H1 (cell line): ENCODE measurements around the gene SLC7A5. TPM values are rescaled to one million over a fixed set of nuclear protein-coding genes. Genes with fewer than 3 reads are reported as not detected.
"Not testable (repeated sequence)": the region's sequence is repeated elsewhere in the genome, so short reads cannot be mapped to it uniquely, and the experiment has no call there.

Experiments
- CTCF ChIA-PET: fragments of 300-600 bp; sonication (Branson Sonifier 250); formaldehyde crosslinking; loops from one replicate; lab custom pipeline; 2021; ENCODE audit not compliant: partially characterized antibody; lab: Charles Lee
- POLR2A ChIA-PET: fragments of 300-600 bp; sonication (Branson Sonifier 250); formaldehyde crosslinking; loops from one replicate; lab custom pipeline; 2021; ENCODE audit warnings: inconsistent platforms; ENCODE audit not compliant: partially characterized antibody; lab: Charles Lee
- DNase-seq, 2 experiments: peaks; one replicate each; pipeline versions ENCODE4 v3.0.0 to v3.0.0-alpha.2; 2010 to 2022; ENCODE audit warnings: low spot score in 2 of 2, low read depth in 1 of 2, mixed read lengths in 1 of 2
- FAIRE-seq: peaks from 2 replicates; lab custom pipeline; 2011; peaks lifted over from hg19 to GRCh38; lab: Jason Lieb, UNC
- H2AFZ ChIP-seq: 2 replicates; pipeline ENCODE4 v1.8.1; 2012; ENCODE audit warnings: low read length, inconsistent platforms
- H2AK5ac ChIP-seq: 2 replicates; pipeline ENCODE4 v1.6.1; 2013; ENCODE audit warnings: low read depth, low read length
- H2BK120ac ChIP-seq: replicated peaks from 2 replicates; pipeline ENCODE3; 2013; ENCODE audit warnings: low read depth, low read length, inconsistent platforms
- H2BK12ac ChIP-seq: 2 replicates; pipeline ENCODE4 v1.6.1; 2013; ENCODE audit warnings: low read depth, low read length
- H2BK15ac ChIP-seq: 2 replicates; pipeline ENCODE4 v1.6.1; 2013; ENCODE audit warnings: low read length
- H2BK20ac ChIP-seq: 2 replicates; pipeline ENCODE4 v1.6.1; 2013; ENCODE audit warnings: low read length
- H2BK5ac ChIP-seq: 2 replicates; pipeline ENCODE4 v1.6.1; 2013; ENCODE audit warnings: low read depth, low read length
- H3K14ac ChIP-seq: 2 replicates; pipeline ENCODE4 v1.6.1; 2013; ENCODE audit warnings: inconsistent platforms; ENCODE audit not compliant: insufficient read length
- H3K18ac ChIP-seq: 2 replicates; pipeline ENCODE4 v1.6.1; 2013; ENCODE audit warnings: low read length; ENCODE audit errors: extremely low read depth
- H3K23ac ChIP-seq: 2 replicates; pipeline ENCODE4 v1.6.1; 2013; ENCODE audit warnings: inconsistent platforms; ENCODE audit not compliant: insufficient read length
- H3K23me2 ChIP-seq: 2 replicates; pipeline ENCODE4 v1.6.1; 2013; ENCODE audit warnings: low read depth, low read length
- H3K27ac ChIP-seq: 2 replicates; pipeline ENCODE4 v1.6.1; 2011; ENCODE audit warnings: low read depth, low read length, inconsistent platforms
- H3K27me3 ChIP-seq, 4 experiments: replicated peaks in 1 of 4; 1 replicate in 1 of 4; 2 replicates in 3 of 4; pipeline versions ENCODE4 v1.6.1 to v1.8.1; 2011 to 2013; ENCODE audit warnings: low read length in 3 of 4, mild to moderate bottlenecking in 3 of 4, inconsistent platforms in 2 of 4, mixed read lengths in 2 of 4, moderate library complexity in 1 of 4; ENCODE audit not compliant: control insufficient read depth in 3 of 4, insufficient read depth in 3 of 4; ENCODE audit errors: extremely low read depth in 1 of 4
- H3K36me3 ChIP-seq, 4 experiments: 2 replicates each; pipeline versions ENCODE4 v1.6.1 to v1.8.1; 2011 to 2013; ENCODE audit warnings: mild to moderate bottlenecking in 4 of 4, low read length in 3 of 4, moderate library complexity in 2 of 4, control low read depth in 1 of 4, inconsistent platforms in 1 of 4; ENCODE audit not compliant: insufficient read depth in 4 of 4, control insufficient read depth in 2 of 4
- H3K4ac ChIP-seq: replicated peaks from 2 replicates; pipeline ENCODE3; 2013; ENCODE audit warnings: low read length, low read depth, mixed read lengths, inconsistent platforms; ENCODE audit not compliant: insufficient read length
- H3K4me1 ChIP-seq, 4 experiments: replicated peaks in 1 of 4; 1 replicate in 1 of 4; 2 replicates in 3 of 4; pipeline versions ENCODE4 v1.6.1 to v1.8.1; 2011 to 2013; ENCODE audit warnings: low read length in 3 of 4, inconsistent platforms in 2 of 4, mixed read lengths in 1 of 4; ENCODE audit not compliant: insufficient read depth in 4 of 4, control insufficient read depth in 3 of 4
- H3K4me2 ChIP-seq, 2 experiments: 2 replicates each; pipeline versions ENCODE4 v1.6.1 to v1.8.1; 2011 to 2013; ENCODE audit warnings: low read depth in 2 of 2, low read length in 2 of 2, control low read depth in 1 of 2, inconsistent platforms in 1 of 2, mild to moderate bottlenecking in 1 of 2; ENCODE audit not compliant: insufficient read depth in 1 of 2
- H3K4me3 ChIP-seq, 4 experiments: fragments of 200-600, 300-600 bp in 1 of 4; sonication (generic), shearing (Covaris generic), sonication (Bioruptor Twin) in 1 of 4; 2 replicates each; pipeline versions ENCODE4 v1.5.1 to v1.8.1; 2011 to 2016; ENCODE audit warnings: low read length in 4 of 4, low read depth in 3 of 4, control low read depth in 2 of 4, inconsistent platforms in 2 of 4, mild to moderate bottlenecking in 2 of 4, mixed read lengths in 1 of 4, moderate library complexity in 1 of 4; ENCODE audit not compliant: insufficient read depth in 2 of 4; ENCODE audit errors: extremely low read depth in 1 of 4
- H3K56ac ChIP-seq: replicated peaks from 2 replicates; pipeline ENCODE3; 2013; ENCODE audit warnings: low read depth, mild to moderate bottlenecking, mixed read lengths, low read length, inconsistent platforms; ENCODE audit not compliant: insufficient read length
- H3K79me1 ChIP-seq: 2 replicates; pipeline ENCODE4 v1.6.1; 2013; ENCODE audit warnings: low read depth, low read length, control low read depth
- H3K79me2 ChIP-seq, 2 experiments: 2 replicates each; pipeline versions ENCODE4 v1.6.1 to v1.8.1; 2012 to 2013; ENCODE audit warnings: low read length in 2 of 2, mild to moderate bottlenecking in 2 of 2, inconsistent platforms in 1 of 2; ENCODE audit not compliant: insufficient read depth in 2 of 2, control insufficient read depth in 1 of 2
- H3K9ac ChIP-seq, 4 experiments: replicated peaks in 1 of 4; 1 replicate in 1 of 4; 2 replicates in 3 of 4; pipeline versions ENCODE4 v1.6.1 to v1.8.1; 2011 to 2013; ENCODE audit warnings: low read depth in 3 of 4, low read length in 3 of 4, control low read depth in 2 of 4, mild to moderate bottlenecking in 2 of 4, moderate library complexity in 2 of 4, inconsistent platforms in 1 of 4; ENCODE audit errors: extremely low read depth in 1 of 4
- H3K9me3 ChIP-seq, 2 experiments: 2 replicates each; pipeline versions ENCODE4 v1.6.1 to v1.8.1; 2012 to 2013; ENCODE audit warnings: mild to moderate bottlenecking in 2 of 2, moderate library complexity in 2 of 2, control low read depth in 1 of 2, inconsistent platforms in 1 of 2, low read depth in 1 of 2, low read length in 1 of 2, mixed read lengths in 1 of 2; ENCODE audit not compliant: insufficient read depth in 2 of 2
- H4K20me1 ChIP-seq, 2 experiments: replicated peaks in 1 of 2; 2 replicates each; pipeline versions ENCODE3 to v1.8.1; 2011 to 2013; ENCODE audit warnings: inconsistent platforms in 2 of 2, low read length in 2 of 2, mild to moderate bottlenecking in 1 of 2; ENCODE audit not compliant: insufficient read depth in 2 of 2, control insufficient read depth in 1 of 2
- H4K5ac ChIP-seq: 2 replicates; pipeline ENCODE4 v1.6.1; 2013; ENCODE audit warnings: low read length, low read depth, mixed read lengths, inconsistent platforms; ENCODE audit not compliant: insufficient read length
- H4K8ac ChIP-seq: 2 replicates; pipeline ENCODE4 v1.8.0; 2013; ENCODE audit warnings: mild to moderate bottlenecking, moderate library complexity, low read length, inconsistent platforms; ENCODE audit not compliant: insufficient read depth; ENCODE audit errors: extremely low read depth
- H4K91ac ChIP-seq: replicated peaks from 2 replicates; pipeline ENCODE3; 2013; ENCODE audit warnings: low read length, mixed read lengths, inconsistent platforms; ENCODE audit not compliant: insufficient read length
- WGBS, 2 experiments: shearing (Covaris generic) in 1 of 2; methylation state at CpG; one replicate each; pipeline versions ENCODE4 v1.1.6 to v1.1.7; 2013 to 2015; ENCODE audit warnings: low lambda C conversion rate in 2 of 2, mixed read lengths in 2 of 2, inconsistent platforms in 1 of 2, low coverage in 1 of 2, missing lambda C conversion rate in 1 of 2; ENCODE audit not compliant: insufficient replicate concordance in 2 of 2, insufficient coverage in 1 of 2, insufficient read length in 1 of 2; ENCODE audit errors: extremely low coverage in 1 of 2, missing lambda C conversion rate in 1 of 2; 5-methylcytosine and 5-hydroxymethylcytosine counted together
- polyA plus RNA-seq, 7 experiments: library from polyadenylated mRNA; depleted of rRNA in 3 of 7; stranded (reverse) in 5 of 7; unstranded in 2 of 7; fragments of >200 nt in 5 of 7; fragments of 200-250 nt in 2 of 7; gene quantifications; 1 replicate in 5 of 7; 2 replicates in 1 of 7; 4 replicates in 1 of 7; pipeline versions ENCODE4 v1.2.1 to v1.2.3, GENCODE V29; 2011 to 2013; ENCODE audit warnings: missing spikeins in 2 of 7, mixed read lengths in 2 of 7
- total RNA-seq: library from RNA; stranded (reverse); fragmentation: NEBNext Ultra II Directional; extraction: Animal tissue kit (Norgen Biotek cat#: 25700); gene quantifications from 2 replicates; pipeline ENCODE4 v1.2.1, GENCODE V29; 2021

Gene SLC7A5
- total and polyA plus RNA-seq, 2 of the 8 experiments (the other 6 are each of a cell fraction or from before 2014, with no cell fraction given) = 68.2 to 341 TPM

GRCh38 chr16:87896924-87897520 lies 27.7 kb upstream of the SLC7A5 start:
- not testable (repeated sequence) for H4K91ac ChIP-seq, H2BK120ac ChIP-seq, H3K9me3 ChIP-seq, FAIRE-seq, DNase-seq, H4K20me1 ChIP-seq, H2BK15ac ChIP-seq, H3K14ac ChIP-seq, H3K56ac ChIP-seq, H2AK5ac ChIP-seq, H3K23ac ChIP-seq, H3K4me2 ChIP-seq, H2BK20ac ChIP-seq, H2BK5ac ChIP-seq, H3K23me2 ChIP-seq, H3K27me3 ChIP-seq, H4K5ac ChIP-seq, H3K27ac ChIP-seq, H3K4me3 ChIP-seq, H3K18ac ChIP-seq, H3K4ac ChIP-seq, H3K36me3 ChIP-seq, H3K79me2 ChIP-seq, H4K8ac ChIP-seq, H3K4me1 ChIP-seq, H2AFZ ChIP-seq, H3K9ac ChIP-seq, H3K79me1 ChIP-seq, H2BK12ac ChIP-seq
- WGBS, 2 experiments = 86% methylated on average over 12 of the region's 16 CpGs; no CpG with 5 or more reads in 1 of the 2 experiments
- CTCF ChIA-PET = interaction anchor here (1.2 to 1.9 kb wide), 2 partner anchors 9 to 128 kb away, joined by 5 to 6 read pairs; no protein-coding TSS in a partner anchor
- POLR2A ChIA-PET = interaction anchor here (1.1 kb wide), 1 partner anchor 68 kb away, joined by 3 read pairs; no protein-coding TSS in a partner anchor
